HG03432 (cell line): ENCODE data around the gene CSNK2A1.

ENCODE experiments used
- ATAC-seq: cut with Tn5 transposase; IDR thresholded peaks from one replicate; pipeline ENCODE4 v1.9.1; 2021; ENCODE audit warnings: mild to moderate bottlenecking, moderate library complexity; ENCODE audit not compliant: unreplicated experiment

Gene CSNK2A1

DNA sequence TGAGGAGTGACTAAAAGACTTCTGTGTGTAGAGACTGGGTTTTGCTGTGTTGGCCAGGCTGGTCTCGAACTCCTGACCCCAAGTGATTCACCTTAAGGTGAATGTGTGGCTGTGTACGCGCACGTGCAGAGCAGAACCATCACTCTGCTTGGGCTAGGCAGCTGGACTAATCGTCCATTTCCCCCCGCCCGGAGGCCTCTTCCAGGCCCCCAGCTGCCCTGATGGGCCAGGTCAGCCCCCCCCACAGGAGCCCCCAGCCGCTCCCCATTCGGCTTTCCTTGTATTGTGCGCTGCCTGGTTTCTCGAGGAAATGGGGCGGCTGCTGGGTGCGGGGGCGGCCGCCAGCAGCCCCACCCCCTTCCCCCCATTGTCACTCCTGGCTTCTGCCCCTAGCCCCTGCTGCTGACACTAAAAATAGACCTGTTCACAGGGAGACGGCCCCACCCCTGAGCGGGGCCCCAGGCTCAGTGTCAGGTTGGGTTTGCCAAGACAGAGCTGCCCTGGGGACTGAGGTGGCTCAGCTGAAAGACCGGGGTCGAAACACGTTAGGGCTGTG is 24.6 kb upstream of the CSNK2A1 start:
- ATAC-seq, result no peak

DNA sequence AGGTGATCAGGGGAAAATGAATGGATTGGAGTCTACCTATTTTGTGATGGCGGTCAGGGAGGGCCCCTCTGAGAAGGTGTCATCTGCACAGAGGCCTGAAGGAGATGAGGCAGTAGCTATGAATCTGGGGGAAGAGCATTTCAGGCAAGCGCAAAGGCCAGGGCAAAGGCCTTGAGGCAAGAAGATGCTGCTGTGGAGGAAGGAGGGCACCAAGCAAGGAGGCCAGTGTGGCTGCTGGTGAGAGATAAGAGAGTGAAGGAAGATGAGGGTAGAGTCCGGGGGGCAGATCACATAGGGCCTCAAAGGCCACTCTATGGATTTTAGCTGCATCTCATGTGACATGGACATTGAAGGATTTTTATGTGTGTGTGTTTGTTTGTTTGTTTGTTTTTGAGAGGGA is 20.6 kb upstream of the CSNK2A1 start:
- no peak for ATAC-seq

DNA sequence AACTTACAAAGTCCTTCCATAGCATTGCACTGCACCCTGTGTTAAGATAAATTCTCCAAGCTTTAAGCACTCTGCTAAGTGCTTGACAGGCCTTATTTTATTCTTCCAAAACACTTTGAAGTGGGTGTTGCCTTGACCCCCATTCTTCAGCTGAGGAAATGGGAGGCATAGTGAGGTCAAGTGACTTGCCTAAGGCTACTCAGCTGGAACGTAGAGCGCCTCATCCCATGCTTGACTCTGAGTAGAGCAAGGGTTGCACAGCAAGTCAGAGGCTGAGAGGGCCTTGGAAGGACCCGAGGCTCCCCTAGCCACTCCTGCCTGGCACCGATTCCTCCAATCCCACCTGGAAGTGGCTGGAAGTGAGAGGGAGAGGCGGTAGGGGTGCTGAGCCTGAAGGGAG is 19.6 kb upstream of the CSNK2A1 start:
- no peak for ATAC-seq

DNA sequence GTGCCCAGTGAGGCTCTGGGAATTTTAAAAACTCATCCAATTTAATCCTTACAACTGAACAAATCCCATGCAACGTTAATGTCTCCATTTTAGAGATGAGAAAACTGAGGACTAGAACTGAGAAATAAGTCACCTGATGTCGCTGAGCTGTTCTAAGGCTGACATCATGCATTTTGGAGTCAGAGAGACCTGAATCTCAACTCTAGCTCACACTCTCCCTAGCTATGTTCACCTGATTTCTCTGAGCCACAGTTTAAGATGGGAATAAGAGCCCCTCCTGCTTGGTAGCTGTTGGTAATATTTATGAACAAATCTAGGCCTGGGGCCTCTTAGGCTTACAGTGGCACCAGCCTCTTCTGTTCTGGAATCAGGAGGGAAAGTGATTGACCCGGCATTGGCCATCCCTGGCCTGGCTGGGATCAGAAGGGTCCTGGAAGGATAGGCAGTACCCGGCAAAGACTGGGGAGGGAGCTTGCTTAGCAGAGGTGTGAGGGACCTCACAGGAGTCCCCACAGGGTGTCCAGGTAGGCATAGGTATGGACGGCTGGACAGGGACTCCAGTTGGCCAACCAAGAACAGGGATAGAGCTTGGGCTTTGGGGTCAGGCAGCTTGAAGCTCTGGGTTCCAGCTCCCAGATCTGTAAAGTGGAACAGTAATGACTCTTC is 18.8 kb upstream of the CSNK2A1 start:
- ATAC-seq, result no peak

DNA sequence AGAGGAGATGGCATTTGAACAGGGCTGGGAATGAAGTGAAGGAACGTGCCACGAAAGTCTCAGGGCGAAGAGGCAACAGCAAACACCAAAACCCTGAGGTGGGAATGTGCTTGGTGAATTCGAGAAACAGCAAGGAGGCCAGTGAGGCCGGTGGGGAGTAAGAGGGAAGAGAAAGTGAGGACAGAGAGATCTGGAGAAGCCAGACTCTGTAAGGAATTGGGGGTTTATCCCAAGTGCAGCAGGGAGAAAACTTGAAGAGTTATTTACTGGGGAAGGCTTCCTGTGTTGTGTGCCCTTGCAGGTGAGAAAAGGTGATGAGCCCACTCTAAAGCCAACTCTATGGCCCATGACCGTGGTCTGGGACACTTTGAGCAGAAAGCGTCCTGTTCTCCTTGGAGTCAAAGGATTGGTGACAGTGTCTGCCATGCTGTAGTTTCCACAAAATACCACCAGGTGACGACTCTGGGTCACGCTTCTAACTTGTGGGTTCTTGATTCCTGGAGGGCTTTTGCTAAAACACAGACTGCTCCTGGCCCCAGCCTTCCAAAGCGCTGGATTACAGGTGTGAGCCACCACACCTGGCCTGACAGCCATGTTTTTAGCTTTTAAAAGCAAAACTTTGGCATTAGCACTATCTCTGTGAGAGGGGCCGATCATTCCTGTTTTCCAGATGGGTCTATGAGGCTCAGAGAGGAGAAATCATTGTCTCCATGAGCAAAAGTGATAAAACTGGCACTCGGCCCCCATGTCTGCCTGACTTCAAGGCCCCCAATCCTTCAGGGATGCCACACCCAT is 18.0 kb upstream of the CSNK2A1 start:
- no peak for ATAC-seq

DNA sequence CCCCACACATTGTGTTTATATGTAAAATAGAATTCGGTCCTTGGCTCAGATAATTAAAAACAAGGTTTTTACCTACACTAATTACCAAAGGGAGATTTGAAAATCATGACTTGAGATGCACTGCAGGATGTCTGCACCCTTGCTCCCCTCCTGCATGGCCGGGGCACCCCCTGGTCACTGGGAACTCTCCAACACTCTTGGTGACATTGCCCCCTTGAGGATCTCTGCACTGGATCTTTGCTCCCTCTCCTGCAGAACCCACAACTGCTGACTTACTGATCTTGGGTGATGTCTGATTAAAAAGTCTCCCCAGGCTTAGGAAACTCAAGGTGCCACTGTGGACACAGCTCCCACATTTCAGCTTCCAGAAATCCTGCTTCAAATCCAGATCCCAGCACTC is 17.1 kb upstream of the CSNK2A1 start:
- ATAC-seq, result no peak

DNA sequence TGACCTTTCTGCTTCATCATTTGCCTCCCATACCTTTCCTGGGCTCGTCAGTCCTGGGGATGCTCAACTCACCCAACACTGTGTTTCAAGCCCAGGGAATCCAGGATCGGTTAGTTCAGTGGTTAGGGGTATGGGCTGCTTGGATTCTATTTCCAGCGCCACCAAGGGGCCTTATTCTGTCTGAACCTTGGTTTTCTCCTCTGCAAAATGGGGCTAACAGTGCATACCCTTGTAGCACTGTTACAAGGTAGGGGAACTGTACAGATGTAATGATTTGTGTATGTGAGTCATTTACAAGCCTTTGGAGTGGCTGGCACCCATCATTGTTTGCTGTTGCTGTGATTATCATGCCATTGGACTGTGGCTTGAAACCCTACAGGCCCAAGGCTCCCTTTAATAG is 14.5 kb upstream of the CSNK2A1 start:
- no peak for ATAC-seq

DNA sequence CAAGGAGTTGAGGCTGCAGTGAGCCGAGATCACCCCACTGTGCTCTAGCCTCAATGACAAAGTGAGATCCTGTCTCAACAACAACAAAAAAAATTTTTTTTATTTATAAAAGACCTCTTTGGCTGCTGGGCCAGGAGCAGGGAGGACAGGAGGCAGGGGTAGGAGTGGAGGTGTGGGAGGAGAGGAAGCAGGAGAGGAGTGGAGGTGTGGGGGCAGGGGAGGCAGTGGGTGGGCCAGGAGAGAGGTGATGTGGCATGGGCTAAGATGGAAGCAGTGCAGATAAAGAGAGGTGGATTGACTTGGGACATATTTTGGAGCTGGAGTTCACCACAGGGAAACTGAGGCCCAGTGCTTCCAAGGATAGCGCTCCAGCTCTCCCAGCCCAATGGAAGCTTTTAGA is 13.4 kb upstream of the CSNK2A1 start:
- no peak for ATAC-seq

DNA sequence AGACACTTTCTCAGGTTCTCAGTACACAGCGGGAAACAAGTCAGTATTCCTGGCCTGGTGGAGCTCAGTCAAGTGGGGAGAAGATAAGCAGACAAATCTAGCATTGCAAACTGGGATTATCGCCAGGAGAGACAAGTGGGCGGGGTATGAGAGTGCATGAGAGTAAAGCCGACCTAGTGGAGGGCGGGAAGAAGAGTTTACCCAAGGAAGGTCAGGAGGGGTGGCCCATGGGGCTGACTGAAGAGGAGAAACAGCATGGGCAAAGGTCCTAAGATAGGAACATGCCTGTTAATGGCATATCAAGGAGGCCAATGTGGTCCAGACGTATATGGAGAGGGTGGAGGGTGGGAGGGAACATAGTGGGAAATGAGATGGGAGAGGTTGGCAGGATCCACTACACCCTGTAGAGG is 12.4 kb upstream of the CSNK2A1 start:
- no peak for ATAC-seq

DNA sequence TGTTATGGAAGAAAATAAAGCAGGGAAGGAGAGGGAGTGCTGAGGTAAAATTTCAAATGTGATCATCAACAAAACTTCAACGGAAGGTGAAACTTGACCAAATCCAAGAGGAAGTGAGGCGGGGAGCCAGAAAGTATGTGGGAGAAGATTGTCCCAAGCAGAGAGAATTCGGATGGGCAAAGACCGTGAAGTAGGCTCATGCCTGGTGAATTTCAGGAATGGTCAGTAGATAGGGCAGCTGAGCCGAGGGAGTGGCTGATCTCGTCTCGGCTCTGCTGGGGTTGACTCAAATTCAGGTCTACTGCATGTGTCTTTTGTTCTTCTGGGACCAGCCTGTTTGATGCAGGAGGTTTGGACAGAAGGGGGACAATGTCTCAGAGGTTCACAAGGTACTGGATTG is 7.0 kb upstream of the CSNK2A1 start:
- ATAC-seq, result no peak

DNA sequence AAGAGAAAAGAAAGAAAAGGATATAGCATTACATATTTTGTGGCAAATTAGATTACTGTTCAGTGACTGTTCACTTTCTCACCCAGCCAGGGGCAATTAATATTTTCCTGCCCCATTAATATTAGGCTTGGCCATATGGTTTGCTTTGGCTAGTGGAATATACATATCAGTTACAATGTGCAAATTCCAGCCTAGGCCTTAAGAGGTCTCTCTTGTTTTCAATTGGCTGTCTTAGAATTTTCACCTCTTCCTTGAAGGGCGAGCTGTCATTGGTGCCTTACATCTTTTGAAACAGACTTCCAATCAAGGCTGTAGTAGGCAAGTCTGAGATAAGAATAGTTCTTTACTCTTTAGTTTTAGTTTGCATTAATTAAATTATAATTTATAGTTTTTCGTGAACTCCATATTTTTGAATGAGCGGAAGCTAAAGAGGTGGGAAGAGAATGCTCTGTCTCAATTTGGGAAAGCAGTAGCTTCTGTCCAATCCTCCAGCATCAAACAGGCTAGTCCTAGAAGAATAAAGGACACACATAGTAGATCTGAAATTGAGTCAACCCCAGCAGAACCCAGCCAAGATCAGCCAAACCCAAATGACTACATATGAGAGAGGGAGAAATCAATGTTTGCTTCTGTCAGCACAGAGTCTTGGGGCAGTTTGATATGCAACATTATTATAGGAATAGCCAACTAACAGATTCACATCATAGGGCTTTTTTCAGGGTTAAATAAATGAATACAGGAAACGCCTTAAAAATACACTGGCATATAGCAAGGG is 6.3 kb upstream of the CSNK2A1 start:
- no peak for ATAC-seq

DNA sequence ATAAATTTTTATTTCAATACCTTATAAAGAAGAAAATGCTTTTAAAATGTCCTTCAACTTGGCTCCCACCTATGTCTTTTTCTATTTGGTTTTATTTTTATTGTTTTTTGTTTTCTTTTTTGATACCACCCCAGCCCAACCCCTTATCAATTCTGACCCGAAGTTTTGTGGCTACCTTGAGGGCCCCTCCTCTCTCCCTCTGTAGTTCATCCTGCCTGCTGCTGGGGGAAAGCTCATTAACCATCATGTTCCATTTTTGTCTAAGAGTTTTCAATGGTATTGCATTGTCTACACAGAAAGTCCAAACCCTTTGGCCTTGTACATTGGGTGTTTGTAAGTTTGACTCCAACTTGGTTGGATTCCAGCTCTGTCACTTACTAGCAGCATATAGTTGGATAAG is 5.3 kb upstream of the CSNK2A1 start:
- no peak for ATAC-seq

DNA sequence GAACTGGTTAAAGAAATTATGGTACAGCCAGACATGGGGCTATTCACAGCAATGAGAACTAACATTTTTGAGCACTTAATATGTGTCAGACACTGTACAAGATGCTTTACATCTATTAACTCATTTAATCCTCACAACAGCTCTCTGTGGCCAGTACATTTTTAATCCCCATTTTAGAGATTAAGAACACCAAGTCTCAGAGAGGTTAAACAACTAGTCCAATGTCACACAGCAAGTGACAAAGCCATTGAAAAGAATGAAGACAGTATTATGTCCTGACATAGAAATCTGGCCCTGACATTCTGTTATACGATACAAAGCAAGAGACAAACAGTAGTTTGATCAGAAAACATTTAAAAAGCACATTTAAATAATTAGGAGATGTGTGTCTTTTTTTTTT is 3.8 kb upstream of the CSNK2A1 start:
- no peak for ATAC-seq

DNA sequence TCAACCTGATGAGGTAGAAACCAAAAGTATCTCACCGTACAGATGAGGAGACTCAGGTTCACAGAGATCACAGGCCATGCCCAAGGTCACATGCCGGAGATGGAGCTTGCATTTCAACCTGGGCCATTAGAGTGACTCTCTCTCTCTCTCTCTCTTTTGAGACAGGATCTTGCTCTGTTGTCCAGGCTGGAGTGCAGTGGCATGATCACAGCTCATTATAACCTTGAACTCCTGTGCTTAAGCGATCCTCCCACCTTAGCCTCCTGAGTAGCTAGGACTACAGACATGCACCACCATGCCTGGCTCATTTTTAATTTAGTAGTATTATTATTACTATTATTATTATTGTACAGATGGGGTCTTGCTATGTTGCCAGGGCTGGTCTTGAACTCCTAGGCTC is 2.8 kb upstream of the CSNK2A1 start:
- no peak for ATAC-seq

DNA sequence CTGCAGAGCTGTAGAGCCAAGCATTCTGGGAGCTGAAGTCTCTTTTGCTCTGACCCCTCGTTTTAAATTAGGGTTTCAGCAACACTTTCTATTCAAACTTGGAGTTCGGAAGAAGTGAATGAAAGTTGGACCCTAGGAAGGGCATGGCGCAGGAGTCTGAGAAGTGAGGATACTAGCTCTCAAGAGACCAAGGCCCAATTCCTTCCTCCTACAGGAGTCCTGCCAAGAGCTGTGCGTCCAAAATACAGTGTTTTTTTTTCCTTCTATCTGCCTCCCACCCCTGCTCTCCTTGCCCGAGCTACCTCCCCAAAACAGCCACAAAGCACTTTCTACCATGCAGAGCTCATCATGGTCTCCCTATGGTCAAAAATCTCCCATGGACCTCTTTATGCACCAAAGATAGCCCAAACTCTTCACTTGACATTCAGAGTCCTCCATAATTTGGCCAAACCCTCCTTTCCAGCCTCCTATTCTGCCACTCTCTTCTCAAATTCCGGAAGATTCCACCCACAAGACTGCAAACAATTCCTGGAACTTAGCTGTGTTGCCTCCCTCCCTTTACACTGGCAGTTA is 649 bp upstream of the CSNK2A1 start:
- no peak for ATAC-seq

DNA sequence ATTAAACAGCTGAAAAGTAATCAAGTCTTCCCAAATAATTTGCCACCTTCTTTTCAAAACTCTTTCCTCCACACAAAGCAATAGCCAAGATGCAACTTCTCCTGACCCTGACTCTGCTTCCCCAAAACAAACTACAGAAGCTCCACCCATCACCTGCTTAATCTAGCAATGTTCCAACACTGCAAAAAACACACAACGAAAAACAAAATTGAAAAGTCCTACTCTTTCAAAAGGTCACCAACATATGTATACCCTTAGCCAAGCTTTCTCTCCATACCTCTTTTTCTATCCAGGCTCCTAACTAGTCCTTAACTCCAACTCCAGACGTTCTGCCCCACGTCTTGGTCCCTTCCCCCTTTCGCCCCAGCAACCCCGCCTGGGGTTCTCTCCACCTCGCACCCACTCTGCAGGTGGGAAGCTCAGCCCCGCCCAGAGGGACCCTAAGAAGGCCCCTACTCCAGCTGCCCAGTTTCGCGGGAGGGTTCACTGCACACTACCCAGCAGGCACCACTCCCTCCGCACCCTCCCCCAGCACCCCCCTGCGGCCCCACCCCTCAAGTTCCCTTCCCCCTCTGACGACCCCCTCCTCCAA is 717 bp downstream of the CSNK2A1 start:
- peak; percentile 27 for ATAC-seq

DNA sequence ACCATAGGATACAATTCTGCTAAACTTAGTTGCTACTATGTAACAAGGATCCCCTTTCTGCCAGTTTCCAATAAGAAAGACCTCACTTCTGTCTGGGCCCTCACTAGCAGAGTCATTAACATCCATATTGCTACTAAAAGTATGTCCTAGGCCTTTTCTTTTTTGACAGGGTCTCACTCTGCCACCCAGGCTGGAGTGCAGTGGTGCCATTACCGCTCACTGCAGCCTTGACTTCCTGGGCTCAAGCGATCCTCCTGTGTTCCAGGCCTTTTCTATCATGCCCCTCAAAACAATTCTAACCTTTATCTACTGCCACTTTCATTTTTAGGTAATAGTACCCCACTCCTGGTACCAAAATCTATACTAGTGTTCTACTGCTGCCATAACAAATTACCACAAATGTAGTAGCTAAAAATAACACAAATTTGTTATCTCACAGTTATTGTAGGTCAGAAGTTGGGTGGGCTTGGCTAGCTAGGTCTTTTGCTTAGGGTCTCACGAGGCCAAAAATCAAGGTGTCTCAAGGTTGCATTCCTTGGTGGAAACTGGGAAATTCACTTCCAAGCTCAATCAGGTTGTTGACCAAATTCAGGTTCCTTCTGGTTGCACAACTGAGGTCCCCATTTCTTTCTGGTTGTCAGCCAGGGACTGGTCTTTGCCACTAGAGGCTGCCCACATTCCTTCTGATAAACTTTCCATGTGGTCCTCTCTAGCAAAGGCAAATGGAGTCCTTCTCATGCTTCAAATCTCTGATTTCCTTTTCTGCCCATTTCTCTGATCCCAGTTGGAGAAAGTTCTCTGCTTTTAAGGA is 3.0 kb downstream of the CSNK2A1 start:
- no peak for ATAC-seq

DNA sequence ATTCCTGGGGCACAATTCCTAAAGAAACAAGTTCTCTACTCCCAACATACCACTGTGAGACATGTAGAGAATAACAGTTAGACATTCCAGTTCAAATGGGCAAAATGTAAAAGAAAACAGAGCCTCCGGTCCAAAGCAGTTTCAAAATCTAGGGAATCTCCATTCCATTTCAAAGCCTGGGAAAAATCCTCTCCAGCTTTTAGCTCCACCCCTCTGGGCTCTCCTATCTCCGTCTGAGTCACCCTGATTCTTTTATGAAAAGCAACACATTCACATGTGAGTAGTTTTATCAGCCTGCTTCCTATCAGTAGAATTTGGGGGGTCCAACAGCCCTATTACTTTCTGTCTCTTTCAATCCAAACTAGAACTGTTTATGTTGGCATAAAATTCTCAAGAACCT is 3.7 kb downstream of the CSNK2A1 start:
- ATAC-seq, result no peak

DNA sequence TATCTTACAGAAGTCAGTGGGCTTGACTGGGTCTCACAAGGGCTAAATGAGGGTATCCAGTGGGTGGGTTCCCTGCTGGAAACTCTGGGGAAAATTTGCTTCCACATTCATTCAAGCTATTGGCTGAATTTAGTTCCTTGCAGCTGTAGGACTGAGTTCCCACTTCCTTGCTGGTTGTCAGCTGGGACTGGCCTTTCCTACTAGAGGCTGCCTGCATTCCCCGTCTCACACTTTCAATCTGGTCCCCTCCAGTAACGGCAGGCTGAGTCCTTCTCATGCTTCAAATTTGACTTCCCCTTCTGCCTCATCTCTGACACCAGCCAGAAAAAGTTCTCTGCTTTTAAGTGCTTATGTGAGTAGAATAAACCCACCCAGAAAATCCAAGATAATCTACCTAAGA is 4.4 kb downstream of the CSNK2A1 start:
- no peak for ATAC-seq

DNA sequence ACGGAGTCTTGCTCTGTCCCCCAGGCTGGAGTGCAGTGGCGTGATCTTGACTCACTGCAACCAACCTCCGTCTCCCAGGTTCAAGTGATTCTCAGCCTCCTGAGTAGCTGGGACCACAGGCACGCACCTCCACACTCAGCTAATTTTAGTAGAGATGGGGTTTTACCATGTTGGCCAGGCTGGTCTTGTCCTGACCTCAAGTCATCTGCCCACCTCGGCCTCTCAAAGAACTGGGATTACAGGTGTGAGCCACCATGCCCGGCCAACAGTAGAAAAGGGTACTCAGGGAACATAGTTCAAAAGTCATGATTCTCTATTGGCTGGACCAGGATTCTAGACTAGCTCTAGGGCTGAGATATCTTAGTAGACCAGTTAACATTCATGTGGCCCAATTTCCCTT is 5.6 kb downstream of the CSNK2A1 start:
- ATAC-seq, result no peak
